Testis (tissue), 2 donors: ENCODE measurements around the gene CCDC7.

Experiments
- CTCF ChIP-seq, 3 experiments: fragments of 450-650 bp in 2 of 3; fragments of 200-600 bp in 1 of 3; sonication (generic) in 1 of 3; IDR thresholded peaks; one replicate each; pipeline ENCODE4 v1.5.1; 2016 to 2019; ENCODE audit warnings: antibody characterized with exemption in 3 of 3, mild to moderate bottlenecking in 2 of 3, moderate library complexity in 1 of 3
- POLR2A ChIP-seq: fragments of 450-650 bp; IDR thresholded peaks from one replicate; pipeline ENCODE4 v1.6.1; 2017; ENCODE audit warnings: antibody characterized with exemption, mild to moderate bottlenecking, moderate library complexity

- TF ChIP-seq CTCF (IDR thresholded peaks at IDR 0.05) = no peak
- no peak for TF ChIP-seq POLR2A
Measured at GRCh38 chr10:32501906-32502305, 56.0 kb downstream of the CCDC7 start.
